DOHH2 (cell line): ENCODE data around the gene CST3.

Source experiments
- H3F3A ChIP-seq: fragments of 200-600 bp; sonication (generic), shearing (Covaris generic); 2 replicates; pipeline ENCODE4 v1.6.0; 2016; ENCODE audit warnings: antibody characterized with exemption, mild to moderate bottlenecking; ENCODE audit not compliant: control insufficient read depth, insufficient read depth
- H3K27ac ChIP-seq: fragments of 200-600 bp; sonication (generic); 2 replicates; pipeline ENCODE4 v1.5.1; 2014; ENCODE audit warnings: low read depth, mild to moderate bottlenecking, low read length, moderate library complexity
- H3K27me3 ChIP-seq: fragments of 200-600 bp; sonication (generic); 2 replicates; pipeline ENCODE4 v1.6.1; 2014; ENCODE audit warnings: mild to moderate bottlenecking, low read length, mixed read lengths; ENCODE audit not compliant: control insufficient read depth
- H3K36me3 ChIP-seq: fragments of 200-600 bp; sonication (generic); 2 replicates; pipeline ENCODE4 v1.6.1; 2014; ENCODE audit warnings: mild to moderate bottlenecking, low read length, moderate library complexity, mixed read lengths; ENCODE audit not compliant: control insufficient read depth
- H3K4me1 ChIP-seq: fragments of 200-600 bp; sonication (generic); 2 replicates; pipeline ENCODE4 v1.6.1; 2014; ENCODE audit warnings: mild to moderate bottlenecking, low read length, mixed read lengths; ENCODE audit not compliant: control insufficient read depth
- H3K4me2 ChIP-seq: fragments of 200-600 bp; sonication (generic); 2 replicates; pipeline ENCODE4 v1.6.0; 2014; ENCODE audit warnings: mild to moderate bottlenecking, low read length, moderate library complexity
- H3K4me3 ChIP-seq: fragments of 200-600 bp; sonication (generic); 2 replicates; pipeline ENCODE4 v1.5.1; 2014; ENCODE audit warnings: mild to moderate bottlenecking, low read length, mixed read lengths
- H3K79me2 ChIP-seq: fragments of 200-600 bp; sonication (generic); 2 replicates; pipeline ENCODE4 v1.6.1; 2014; ENCODE audit warnings: mild to moderate bottlenecking, low read length, mixed read lengths; ENCODE audit not compliant: control insufficient read depth
- H3K9me2 ChIP-seq: fragments of 200-600 bp; sonication (generic); replicated peaks from 2 replicates; pipeline ENCODE4 v1.6.1; 2014; ENCODE audit warnings: mild to moderate bottlenecking, low read length, mixed read lengths; ENCODE audit not compliant: control insufficient read depth
- H3K9me3 ChIP-seq: fragments of 200-600 bp; sonication (generic); 2 replicates; pipeline ENCODE4 v1.6.1; 2014; ENCODE audit warnings: antibody characterized with exemption, low read length, mixed read lengths; ENCODE audit not compliant: control insufficient read depth, insufficient read depth
- H4K20me1 ChIP-seq: fragments of 200-600 bp; sonication (generic); 2 replicates; pipeline ENCODE4 v1.6.0; 2014; ENCODE audit warnings: low read depth, mild to moderate bottlenecking, antibody characterized with exemption, low read length, moderate library complexity; ENCODE audit not compliant: control insufficient read depth, insufficient read depth
- EZH2phosphoT487 ChIP-seq: fragments of 200-600 bp; sonication (generic); IDR thresholded peaks from 2 replicates; pipeline ENCODE4 v1.6.1; 2017; ENCODE audit warnings: borderline replicate concordance, mild to moderate bottlenecking, antibody characterized with exemption, low read length, moderate library complexity, mixed read lengths
- TF ChIP-seq, protein P1 (sequence below): fragments of 200-600 bp; sonication (generic); IDR thresholded peaks from one replicate; pipeline ENCODE4 v1.5.1; 2014; ENCODE audit warnings: antibody characterized with exemption, mild to moderate bottlenecking, low read depth, low read length; ENCODE audit not compliant: poor library complexity, severe bottlenecking

Gene CST3

DNA sequence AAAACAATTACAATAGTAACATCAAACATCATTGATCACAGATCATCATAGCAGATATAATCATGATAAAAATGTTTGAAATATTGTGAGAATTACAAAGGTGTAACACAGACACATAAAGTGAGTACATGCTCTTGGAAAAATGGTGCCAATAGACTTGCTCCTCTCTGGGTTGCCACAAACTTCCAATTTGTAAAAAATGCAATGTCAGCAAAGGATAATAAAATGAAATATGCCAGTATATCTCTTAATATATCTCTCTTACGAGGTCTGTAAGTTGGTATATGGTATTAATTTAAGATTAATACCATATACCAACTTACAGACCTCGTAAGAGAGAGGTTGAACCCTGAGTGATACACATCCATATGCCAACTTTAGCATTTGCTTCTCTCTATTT, 13.4 kb upstream of the CST3 start:
- Histone ChIP-seq H3K27me3 (no peaks in the 10 kb centered on the region), H3K36me3 (no peaks in the 10 kb centered on the region), H3K27ac (no peak overlapping the region), H3K9me2 (no peaks in the 10 kb centered on the region), H4K20me1 (no peaks in the 10 kb centered on the region; the same call in 1 of the 2 replicates), H3K9me3 (no peaks in the 10 kb centered on the region), H3K4me1 (peaks cover 8% of the 10 kb centered on the region), H3K4me2 (no peak overlapping the region), H3K79me2 (no peaks in the 10 kb centered on the region), H3F3A (no peaks in the 10 kb centered on the region), H3K4me3 (no peak overlapping the region)
- no peak for TF ChIP-seq EZH2phosphoT487
- TF ChIP-seq, protein P1, sequence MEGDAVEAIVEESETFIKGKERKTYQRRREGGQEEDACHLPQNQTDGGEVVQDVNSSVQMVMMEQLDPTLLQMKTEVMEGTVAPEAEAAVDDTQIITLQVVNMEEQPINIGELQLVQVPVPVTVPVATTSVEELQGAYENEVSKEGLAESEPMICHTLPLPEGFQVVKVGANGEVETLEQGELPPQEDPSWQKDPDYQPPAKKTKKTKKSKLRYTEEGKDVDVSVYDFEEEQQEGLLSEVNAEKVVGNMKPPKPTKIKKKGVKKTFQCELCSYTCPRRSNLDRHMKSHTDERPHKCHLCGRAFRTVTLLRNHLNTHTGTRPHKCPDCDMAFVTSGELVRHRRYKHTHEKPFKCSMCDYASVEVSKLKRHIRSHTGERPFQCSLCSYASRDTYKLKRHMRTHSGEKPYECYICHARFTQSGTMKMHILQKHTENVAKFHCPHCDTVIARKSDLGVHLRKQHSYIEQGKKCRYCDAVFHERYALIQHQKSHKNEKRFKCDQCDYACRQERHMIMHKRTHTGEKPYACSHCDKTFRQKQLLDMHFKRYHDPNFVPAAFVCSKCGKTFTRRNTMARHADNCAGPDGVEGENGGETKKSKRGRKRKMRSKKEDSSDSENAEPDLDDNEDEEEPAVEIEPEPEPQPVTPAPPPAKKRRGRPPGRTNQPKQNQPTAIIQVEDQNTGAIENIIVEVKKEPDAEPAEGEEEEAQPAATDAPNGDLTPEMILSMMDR, result no peak

DNA sequence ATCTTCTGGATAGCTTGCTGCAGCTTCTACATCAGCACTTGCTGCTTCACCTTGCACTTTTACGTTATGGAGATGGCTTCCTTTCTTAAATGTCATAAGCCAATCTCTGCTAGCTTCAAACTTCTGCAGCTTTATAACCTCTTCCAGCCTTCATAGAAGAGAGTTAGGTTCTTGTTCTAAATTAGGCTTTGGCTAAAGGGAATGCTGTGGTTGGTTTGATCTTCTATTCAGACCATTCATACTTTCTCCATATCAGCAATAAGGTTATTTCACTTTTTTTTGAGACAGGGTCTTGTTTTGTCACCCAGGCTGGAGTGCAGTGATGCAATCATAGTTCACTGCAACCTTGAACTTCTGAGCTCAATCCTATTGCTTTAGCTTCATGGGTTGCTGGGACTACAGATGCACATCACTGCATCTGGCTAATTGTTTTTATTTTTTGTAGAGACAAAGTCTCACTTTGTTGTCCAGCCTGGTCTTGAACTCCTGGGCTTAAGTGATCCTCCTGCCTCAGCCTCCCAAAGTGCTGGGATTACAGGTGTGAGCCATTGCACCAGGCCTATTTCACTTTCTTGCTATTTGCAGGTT, 12.2 kb upstream of the CST3 start:
- Histone ChIP-seq H3K4me2 (no peak overlapping the region), H3K9me2 (no peaks in the 10 kb centered on the region), H3K27ac (no peak overlapping the region), H4K20me1 (no peaks in the 10 kb centered on the region; the same call in 1 of the 2 replicates), H3F3A (no peaks in the 10 kb centered on the region), H3K27me3 (no peaks in the 10 kb centered on the region), H3K4me3 (no peak overlapping the region), H3K79me2 (no peaks in the 10 kb centered on the region), H3K9me3 (no peaks in the 10 kb centered on the region), H3K4me1 (no peaks in the 10 kb centered on the region), H3K36me3 (no peaks in the 10 kb centered on the region)
- TF ChIP-seq EZH2phosphoT487, result no peak
- TF ChIP-seq, protein P1, result no peak

DNA sequence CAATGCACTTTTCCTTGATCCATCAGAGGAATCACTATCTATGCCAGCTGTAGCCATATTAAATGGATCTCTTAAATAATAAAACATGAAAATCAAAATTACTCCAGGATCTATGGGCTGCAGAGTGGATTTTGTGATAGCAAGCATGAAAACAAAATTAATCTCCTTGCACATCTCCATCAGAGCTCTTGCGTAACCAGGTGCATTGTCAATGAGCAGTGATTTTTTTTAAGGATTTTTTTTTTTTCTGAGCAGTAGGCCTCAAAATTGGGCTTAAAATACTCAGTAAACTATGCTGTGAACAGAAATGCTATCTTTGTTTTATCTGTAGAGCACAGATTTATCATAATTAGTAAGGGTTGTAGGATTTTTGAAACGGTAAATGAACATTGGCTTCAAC, 11.5 kb upstream of the CST3 start:
- no peaks in the 10 kb centered on the region for H3F3A ChIP-seq
- no peaks in the 10 kb centered on the region for H3K36me3 ChIP-seq
- no peak overlapping the region for H3K4me3 ChIP-seq
- no peaks in the 10 kb centered on the region for H3K27me3 ChIP-seq
- H3K4me2 ChIP-seq, result no peak overlapping the region
- H3K79me2 ChIP-seq, result no peaks in the 10 kb centered on the region
- H3K4me1 ChIP-seq, result no peaks in the 10 kb centered on the region
- no peaks in the 10 kb centered on the region for H3K9me3 ChIP-seq
- TF ChIP-seq, protein P1, result no peak
- TF ChIP-seq EZH2phosphoT487, result no peak
- no peak overlapping the region for H3K27ac ChIP-seq
- H3K9me2 ChIP-seq, result no peaks in the 10 kb centered on the region
- no peaks in the 10 kb centered on the region for H4K20me1 ChIP-seq

DNA sequence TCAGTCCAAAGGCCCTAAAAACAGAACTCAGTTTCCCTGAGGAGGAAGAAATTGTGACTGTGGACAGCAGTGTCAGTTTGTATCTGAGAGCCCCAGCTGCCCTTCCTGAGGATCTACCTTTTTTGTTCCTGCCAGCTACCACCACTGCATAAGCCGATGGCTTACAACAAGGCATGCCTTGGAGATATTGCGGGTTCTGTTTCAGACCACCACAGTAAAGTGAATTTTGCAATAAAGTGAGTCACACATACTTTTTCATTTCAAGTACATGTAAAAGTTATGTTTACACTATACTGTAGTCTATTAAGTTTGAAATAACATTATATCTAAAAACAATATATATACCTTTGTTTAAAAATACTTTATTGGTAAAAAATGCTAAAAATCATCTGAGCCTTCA, 9.6 kb upstream of the CST3 start:
- Histone ChIP-seq H4K20me1 (no peaks in the 10 kb centered on the region), H3K4me3 (no peak overlapping the region)
- TF ChIP-seq, protein P1, result no peak
- TF ChIP-seq EZH2phosphoT487, result no peak

More for the DNA sequence above, 9.6 kb upstream of the CST3 start:
- no peaks in the 10 kb centered on the region for H3K4me1 ChIP-seq
- H3F3A ChIP-seq, result no peaks in the 10 kb centered on the region
- no peaks in the 10 kb centered on the region for H3K36me3 ChIP-seq
- no peaks in the 10 kb centered on the region for H3K9me2 ChIP-seq
- no peaks in the 10 kb centered on the region for H3K79me2 ChIP-seq
- H3K4me2 ChIP-seq, result no peak overlapping the region
- H3K9me3 ChIP-seq, result no peaks in the 10 kb centered on the region
- H3K27ac ChIP-seq, result no peak overlapping the region
- no peaks in the 10 kb centered on the region for H3K27me3 ChIP-seq
